Naive thymus-derived CD4-positive, alpha-beta T cell (primary cell): Measurements from ENCODE around the gene CBR4. TPM values are rescaled to one million over a fixed set of nuclear protein-coding genes. Genes with fewer than 3 reads are reported as not detected.
"Not testable (repeated sequence)": the region's sequence is repeated elsewhere in the genome, so short reads cannot be mapped to it uniquely, and the experiment has no call there.

Experiments used
- ATAC-seq: fragments of 150-1000 bp; cut with Tn5 transposase; 2 replicates; pipeline ENCODE4 v1.10.0; 2021; ENCODE audit warnings: mild to moderate bottlenecking, moderate library complexity
- CTCF ChIA-PET: fragments of 350-600 bp; sonication (Branson Sonifier 250); formaldehyde crosslinking; loops from one replicate; lab custom pipeline; 2021; ENCODE audit warnings: antibody characterized with exemption; lab: Charles Lee
- POLR2A ChIA-PET: fragments of 350-600 bp; sonication (Branson Sonifier 250); formaldehyde crosslinking; loops from one replicate; lab custom pipeline; 2021; ENCODE audit warnings: antibody characterized with exemption, inconsistent platforms; lab: Charles Lee
- DNase-seq, 9 donors: peaks; one replicate each; pipeline versions ENCODE4 v3.0.0 to v3.0.0-alpha.2; 2020 to 2022; ENCODE audit warnings: mixed read lengths in 1 of 9
- H3K27ac ChIP-seq: one replicate; pipeline ENCODE4 v1.7.0; 2013; ENCODE audit warnings: mild to moderate bottlenecking, low read depth, low read length, moderate library complexity
- H3K27me3 ChIP-seq, 2 donors: one replicate each; pipeline ENCODE4 v1.7.0; 2013; ENCODE audit warnings: low read length in 2 of 2, mild to moderate bottlenecking in 2 of 2, moderate library complexity in 2 of 2; ENCODE audit not compliant: control insufficient read depth in 2 of 2, insufficient read depth in 2 of 2
- H3K36me3 ChIP-seq, 3 experiments: 1 replicate in 2 of 3; 2 replicates in 1 of 3; pipeline ENCODE4 v1.7.0; 2013; ENCODE audit warnings: low read length in 3 of 3, mild to moderate bottlenecking in 3 of 3, moderate library complexity in 1 of 3; ENCODE audit not compliant: insufficient read depth in 3 of 3, control insufficient read depth in 2 of 3
- H3K4me1 ChIP-seq, 2 donors: one replicate each; pipeline ENCODE4 v1.7.0; 2013; ENCODE audit warnings: low read length in 2 of 2, mild to moderate bottlenecking in 2 of 2, moderate library complexity in 1 of 2; ENCODE audit not compliant: control insufficient read depth in 2 of 2, insufficient read depth in 2 of 2
- H3K4me3 ChIP-seq: 2 replicates; pipeline ENCODE4 v1.7.0; 2013; ENCODE audit warnings: mild to moderate bottlenecking, low read length
- H3K9me3 ChIP-seq, 3 experiments: 1 replicate in 2 of 3; 2 replicates in 1 of 3; pipeline ENCODE4 v1.7.0; 2013; ENCODE audit warnings: low read length in 3 of 3; ENCODE audit not compliant: control insufficient read depth in 2 of 3
- H3K27ac Mint-ChIP-seq, 9 donors: one replicate each; pipeline ENCODE4 v1.8.0; 2020 to 2022; ENCODE audit warnings: mixed read lengths in 9 of 9, mild to moderate bottlenecking in 8 of 9, moderate library complexity in 5 of 9, inconsistent platforms in 2 of 9
- H3K27me3 Mint-ChIP-seq, 5 donors: one replicate each; pipeline ENCODE4 v1.8.0; 2021 to 2022; ENCODE audit warnings: mixed read lengths in 5 of 5, mild to moderate bottlenecking in 1 of 5
- H3K36me3 Mint-ChIP-seq, 5 donors: one replicate each; pipeline ENCODE4 v1.8.0; 2020 to 2022; ENCODE audit warnings: mixed read lengths in 5 of 5, mild to moderate bottlenecking in 3 of 5, inconsistent platforms in 1 of 5
- H3K4me1 Mint-ChIP-seq, 7 donors: one replicate each; pipeline ENCODE4 v1.8.0; 2020 to 2022; ENCODE audit warnings: mixed read lengths in 7 of 7, mild to moderate bottlenecking in 3 of 7, inconsistent platforms in 1 of 7
- H3K4me3 Mint-ChIP-seq, 10 donors: one replicate each; pipeline ENCODE4 v1.8.0; 2020 to 2022; ENCODE audit warnings: mild to moderate bottlenecking in 10 of 10, mixed read lengths in 10 of 10, moderate library complexity in 6 of 10, inconsistent platforms in 2 of 10
- H3K9me3 Mint-ChIP-seq, 11 donors: one replicate each; pipeline ENCODE4 v1.8.0; 2020 to 2022; ENCODE audit warnings: mixed read lengths in 11 of 11, mild to moderate bottlenecking in 4 of 11, inconsistent platforms in 1 of 11, moderate library complexity in 1 of 11
- intact Hi-C, 2 donors: fragments of 100-400 bp; cut with micrococcal nuclease; formaldehyde crosslinking; loops; one replicate each; pipeline ENCODE4 v1.15.1; 2023
- polyA plus RNA-seq, 2 donors: library from polyadenylated mRNA; unstranded; fragments of 300-500 nt; fragmentation: Illumina TruSeq; gene quantifications; one replicate each; pipeline ENCODE4 v1.2.3, GENCODE V29; 2021
- total RNA-seq, 6 experiments: library from RNA in 5 of 6; stranded (reverse) in 5 of 6; gene quantifications; 1 replicate in 5 of 6; 2 replicates in 1 of 6; pipeline ENCODE4 v1.2.3 and lab custom pipeline; 2021 to 2026

CBR4 gene
- total and polyA plus RNA-seq, 7 experiments from 2014 or later = 6.2 to 24.5 (median 14.2) TPM

GRCh38 chr4:168998596-168998995, 11.5 kb downstream of the CBR4 start:
- Mint-ChIP-seq H3K27me3 (no peaks in the 10 kb centered on the region), H3K36me3 (peaks cover 11 to 56% (median 32%) of the 10 kb centered on the region in 5 donors), H3K27ac (no peak overlapping the region), H3K4me3 (no peak overlapping the region), H3K9me3 (no peaks in the 10 kb centered on the region), H3K4me1 (peaks cover 2 to 15% (median 7%) of the 10 kb centered on the region in 7 donors)
- no peaks in the 10 kb centered on the region for H3K9me3 ChIP-seq
- H3K27ac ChIP-seq = no peak overlapping the region
- H3K27me3 ChIP-seq = no peaks in the 10 kb centered on the region
- intact Hi-C loops = no loop called here
- ChIA-PET POLR2A (no interaction called here), CTCF (no interaction called here)
- ATAC-seq = no peak
- DNase-seq = no peak
- H3K4me3 ChIP-seq = no peak overlapping the region
- no peaks in the 10 kb centered on the region for H3K4me1 ChIP-seq
- peaks cover 0 to 19% (median 0%) of the 10 kb centered on the region in 3 experiments for H3K36me3 ChIP-seq

- Histone ChIP-seq H3K36me3 (peaks cover 0 to 6% (median 0%) of the 10 kb centered on the region in 3 experiments), H3K27me3 (no peaks in the 10 kb centered on the region), H3K9me3 (no peaks in the 10 kb centered on the region), H3K27ac (no peak overlapping the region), H3K4me1 (no peaks in the 10 kb centered on the region), H3K4me3 (no peak overlapping the region)
- CTCF ChIA-PET = interaction anchor here (0.6 to 1.7 kb wide), 3 partner anchors 489 to 815 kb away, joined by 3 to 4 read pairs (median 3); no protein-coding TSS in a partner anchor
- POLR2A ChIA-PET = no interaction called here
- Mint-ChIP-seq H3K4me3 (no peak overlapping the region), H3K36me3 (peaks cover 4 to 41% (median 22%) of the 10 kb centered on the region in 5 donors), H3K27ac (peak overlapping the region in 1 of 9 donors; percentile 6), H3K9me3 (no peaks in the 10 kb centered on the region), H3K27me3 (no peaks in the 10 kb centered on the region), H3K4me1 (peaks cover 0 to 10% (median 5%) of the 10 kb centered on the region in 7 donors)
- DNase-seq (no peak), ATAC-seq (no peak)
- intact Hi-C loops = loop anchor here in 1 of 2 donors (1.0 to 2.0 kb wide), 4 partner anchors 14 to 571 kb away; no protein-coding TSS in a partner anchor
These were observed 14.3 kb downstream of the CBR4 start for GRCh38 chr4:168995537-168996295.

- POLR2A ChIA-PET = no interaction called here
- Histone ChIP-seq H3K27ac (no peak overlapping the region), H3K27me3 (no peaks in the 10 kb centered on the region), H3K4me3 (no peak overlapping the region), H3K9me3 (no peaks in the 10 kb centered on the region), H3K36me3 (peaks cover 0 to 6% (median 0%) of the 10 kb centered on the region in 3 experiments), H3K4me1 (no peaks in the 10 kb centered on the region)
- Mint-ChIP-seq H3K27me3 (no peaks in the 10 kb centered on the region), H3K36me3 (peaks cover 2 to 40% (median 20%) of the 10 kb centered on the region in 5 donors), H3K4me3 (no peak overlapping the region), H3K4me1 (peaks cover 0 to 7% (median 4%) of the 10 kb centered on the region in 7 donors), H3K9me3 (no peaks in the 10 kb centered on the region), H3K27ac (no peak overlapping the region)
- CTCF ChIA-PET = no interaction called here
- DNase-seq = no peak
- intact Hi-C loops = loop anchor here in 1 of 2 donors (1.0 kb wide), 2 partner anchors 14 to 498 kb away; no protein-coding TSS in a partner anchor
- no peak for ATAC-seq
These were observed 15.1 kb downstream of the CBR4 start for GRCh38 chr4:168994958-168995357.

- no peak overlapping the region for H3K4me3 Mint-ChIP-seq
These were observed 16.1 kb downstream of the CBR4 start for GRCh38 chr4:168993714-168994510.

GRCh38 chr4:168992952-168993482, 17.0 kb downstream of the CBR4 start:
- H3K4me1 Mint-ChIP-seq, H3K4me1 ChIP-seq, DNase-seq, H3K27ac Mint-ChIP-seq, intact Hi-C loops, H3K27me3 ChIP-seq, CTCF ChIA-PET, H3K36me3 ChIP-seq, H3K27me3 Mint-ChIP-seq, ATAC-seq, H3K4me3 Mint-ChIP-seq, H3K27ac ChIP-seq, H3K4me3 ChIP-seq, H3K9me3 Mint-ChIP-seq, H3K9me3 ChIP-seq, POLR2A ChIA-PET: not testable (repeated sequence)
- peaks cover 0 to 44% (median 20%) of the 10 kb centered on the region in 5 donors for H3K36me3 Mint-ChIP-seq

More at GRCh38 chr4:168993714-168994510, 16.1 kb downstream of the CBR4 start:
- H3K27me3 ChIP-seq = no peaks in the 10 kb centered on the region
- H3K27ac ChIP-seq = no peak overlapping the region
- ATAC-seq (peak; percentile 22), DNase-seq (no peak)
- peaks cover 0 to 43% (median 20%) of the 10 kb centered on the region in 5 donors for H3K36me3 Mint-ChIP-seq
- intact Hi-C loops = no loop called here
- no peaks in the 10 kb centered on the region for H3K4me1 ChIP-seq
- no peaks in the 10 kb centered on the region for H3K9me3 Mint-ChIP-seq
- no peaks in the 10 kb centered on the region for H3K9me3 ChIP-seq
- H3K27ac Mint-ChIP-seq = peak overlapping the region in 2 of 9 donors; percentile 10 to 36
- H3K4me1 Mint-ChIP-seq = peaks cover 0 to 5% (median 0%) of the 10 kb centered on the region in 7 donors
- POLR2A ChIA-PET = no interaction called here
- CTCF ChIA-PET = no interaction called here
- peaks cover 0 to 6% (median 0%) of the 10 kb centered on the region in 3 experiments for H3K36me3 ChIP-seq
- H3K27me3 Mint-ChIP-seq = no peaks in the 10 kb centered on the region
- H3K4me3 ChIP-seq = no peak overlapping the region

GRCh38 chr4:168981942-168982341, 28.1 kb downstream of the CBR4 start:
- Mint-ChIP-seq H3K27ac (no peak overlapping the region), H3K4me3 (no peak overlapping the region), H3K9me3 (peaks cover 11 to 63% (median 31%) of the 10 kb centered on the region in 11 donors), H3K27me3 (no peaks in the 10 kb centered on the region), H3K36me3 (peaks cover 39 to 66% (median 63%) of the 10 kb centered on the region in 5 donors), H3K4me1 (peaks cover 0 to 8% (median 0%) of the 10 kb centered on the region in 7 donors)
- intact Hi-C loops = no loop called here
- CTCF ChIA-PET = no interaction called here
- Histone ChIP-seq H3K27me3 (no peaks in the 10 kb centered on the region), H3K4me1 (no peaks in the 10 kb centered on the region), H3K27ac (no peak overlapping the region), H3K36me3 (peaks cover 0 to 29% (median 0%) of the 10 kb centered on the region in 3 experiments), H3K4me3 (no peak overlapping the region), H3K9me3 (peaks cover 0 to 30% (median 7%) of the 10 kb centered on the region in 3 experiments)
- ATAC-seq (no peak), DNase-seq (no peak)
- POLR2A ChIA-PET = no interaction called here
